K562 (cell line): Measurements from ENCODE around the gene SMAD3. TPM values are rescaled to one million over a fixed set of nuclear protein-coding genes. Genes with fewer than 3 reads are reported as not detected.
A peak's percentile ranks its signal among the peaks of the same experiment; 100 is the strongest.

Source experiments
- ILK ChIP-seq: fragments of 450-650 bp; IDR thresholded peaks from 2 replicates; pipeline ENCODE4 v1.6.1; 2016; ENCODE audit warnings: missing genetic modification characterization, low read depth, mild to moderate bottlenecking, missing compliant biosample characterization, moderate library complexity, borderline replicate concordance
- NBN ChIP-seq: fragments of 450-650 bp; IDR thresholded peaks from 2 replicates; pipeline ENCODE4 v1.6.1; 2016; ENCODE audit warnings: low read depth, mild to moderate bottlenecking
- NR4A1 ChIP-seq, 2 experiments: fragments of 250-450 bp in 1 of 2; fragments of 450-650 bp in 1 of 2; sonication (Bioruptor Pico) in 1 of 2; IDR thresholded peaks; 2 replicates each; pipeline versions ENCODE4 v1.4.0 to v1.6.1; 2016 to 2020; ENCODE audit warnings: mild to moderate bottlenecking in 2 of 2, missing compliant biosample characterization in 1 of 2, missing genetic modification characterization in 1 of 2, moderate library complexity in 1 of 2
- NUFIP1 ChIP-seq: fragments of 450-650 bp; IDR thresholded peaks from 2 replicates; pipeline ENCODE4 v1.6.1; 2018; ENCODE audit not compliant: partially characterized antibody
- RBM22 ChIP-seq: fragments of 200-400 bp; formaldehyde crosslinking; IDR thresholded peaks from 2 replicates; pipeline ENCODE4 v1.6.1; 2018; ENCODE audit warnings: low read length, low read depth; ENCODE audit not compliant: poor library complexity, severe bottlenecking
- SOX6 ChIP-seq: fragments of 450-650 bp; IDR thresholded peaks from 2 replicates; pipeline ENCODE4 v1.6.1; 2014; ENCODE audit warnings: mild to moderate bottlenecking
- TAF7 ChIP-seq: fragments of 450-650 bp; IDR thresholded peaks from 2 replicates; pipeline ENCODE4 v1.6.1; 2016; ENCODE audit warnings: missing genetic modification characterization, missing compliant biosample characterization
- TEAD2 ChIP-seq: fragments of 450-650 bp; IDR thresholded peaks from 2 replicates; pipeline ENCODE4 v1.6.1; 2016; ENCODE audit warnings: missing genetic modification characterization, control low read depth, missing compliant biosample characterization
- ZBTB17 ChIP-seq: fragments of 450-650 bp; formaldehyde crosslinking; IDR thresholded peaks from 2 replicates; pipeline ENCODE4 v1.4.0; 2020; ENCODE audit warnings: mild to moderate bottlenecking
- ZNF707 ChIP-seq: fragments of 250-450 bp; sonication (Bioruptor Pico); conservative IDR thresholded peaks from 2 replicates; pipeline ENCODE4 v1.8.0; 2022; ENCODE audit warnings: inconsistent platforms, mild to moderate bottlenecking, moderate library complexity
- ZSCAN29 ChIP-seq: fragments of 450-650 bp; IDR thresholded peaks from 2 replicates; pipeline ENCODE4 v1.6.1; 2017
- polyA plus RNA-seq, 8 experiments: library from polyadenylated mRNA; depleted of rRNA in 4 of 8; stranded (reverse) in 5 of 8; unstranded in 3 of 8; fragments of >200 nt; fragmentation: Nextera tagmentation in 2 of 8; fragmentation: Illumina TruSeq in 1 of 8; extraction: Ambion mirVana in 2 of 8; extraction: Trizol in 1 of 8; gene quantifications; 2 replicates each; pipeline versions ENCODE4 v1.2.1 to v1.2.3, GENCODE V29; 2011 to 2014; ENCODE audit warnings: inconsistent platforms in 1 of 8, missing spikeins in 1 of 8
- total RNA-seq, 7 experiments: library from RNA; depleted of rRNA in 6 of 7; stranded (reverse); fragments of >200 nt in 6 of 7; fragmentation: Illumina TruSeq in 2 of 7; extraction: Trizol in 2 of 7; gene quantifications; 2 replicates each; pipeline versions ENCODE4 v1.2.1 to v1.2.3, GENCODE V29; 2011 to 2021; ENCODE audit warnings: low replicate concordance in 1 of 7
- TF ChIP-seq, protein P1 (sequence below): sonication (generic); formaldehyde crosslinking; IDR thresholded peaks from 2 replicates; pipeline ENCODE4 v1.8.0; 2022; ENCODE audit warnings: mild to moderate bottlenecking, missing genetic modification reagents, borderline replicate concordance
- TF ChIP-seq, protein P2 (sequence below): fragments of 250-450 bp; sonication (Bioruptor Pico); IDR thresholded peaks from 2 replicates; pipeline ENCODE4 v1.4.0; 2020; ENCODE audit warnings: mild to moderate bottlenecking
- TF ChIP-seq, protein P3 (sequence below): sonication (generic); formaldehyde crosslinking; IDR thresholded peaks from 2 replicates; pipeline ENCODE4 v1.5.0; 2020; ENCODE audit warnings: missing genetic modification reagents
- TF ChIP-seq, protein P4 (sequence below), 2 experiments: fragments of 250-450 bp in 1 of 2; fragments of 450-650 bp in 1 of 2; sonication (Bioruptor Pico) in 1 of 2; IDR thresholded peaks; 2 replicates each; pipeline versions ENCODE4 v1.6.1 to v1.8.0; 2016 to 2021; ENCODE audit warnings: mild to moderate bottlenecking in 2 of 2, moderate library complexity in 2 of 2, missing compliant biosample characterization in 1 of 2, missing genetic modification characterization in 1 of 2
- TF ChIP-seq, protein P5 (sequence below): fragments of 250-450 bp; sonication (Bioruptor Pico); IDR thresholded peaks from 2 replicates; pipeline ENCODE4 v1.8.0; 2022; ENCODE audit warnings: inconsistent platforms, mild to moderate bottlenecking, moderate library complexity, borderline replicate concordance
- TF ChIP-seq, protein P6 (sequence below): fragments of 250-450 bp; sonication (Bioruptor Pico); IDR thresholded peaks from 2 replicates; pipeline ENCODE4 v1.8.0; 2022; ENCODE audit warnings: moderate library complexity, mild to moderate bottlenecking, inconsistent platforms

The SMAD3 gene
- total and polyA plus RNA-seq, 9 of the 15 experiments (the other 6 are each of a cell fraction or from before 2014, with no cell fraction given): 4.3 to 39.2 (median 11.1) TPM

DNA sequence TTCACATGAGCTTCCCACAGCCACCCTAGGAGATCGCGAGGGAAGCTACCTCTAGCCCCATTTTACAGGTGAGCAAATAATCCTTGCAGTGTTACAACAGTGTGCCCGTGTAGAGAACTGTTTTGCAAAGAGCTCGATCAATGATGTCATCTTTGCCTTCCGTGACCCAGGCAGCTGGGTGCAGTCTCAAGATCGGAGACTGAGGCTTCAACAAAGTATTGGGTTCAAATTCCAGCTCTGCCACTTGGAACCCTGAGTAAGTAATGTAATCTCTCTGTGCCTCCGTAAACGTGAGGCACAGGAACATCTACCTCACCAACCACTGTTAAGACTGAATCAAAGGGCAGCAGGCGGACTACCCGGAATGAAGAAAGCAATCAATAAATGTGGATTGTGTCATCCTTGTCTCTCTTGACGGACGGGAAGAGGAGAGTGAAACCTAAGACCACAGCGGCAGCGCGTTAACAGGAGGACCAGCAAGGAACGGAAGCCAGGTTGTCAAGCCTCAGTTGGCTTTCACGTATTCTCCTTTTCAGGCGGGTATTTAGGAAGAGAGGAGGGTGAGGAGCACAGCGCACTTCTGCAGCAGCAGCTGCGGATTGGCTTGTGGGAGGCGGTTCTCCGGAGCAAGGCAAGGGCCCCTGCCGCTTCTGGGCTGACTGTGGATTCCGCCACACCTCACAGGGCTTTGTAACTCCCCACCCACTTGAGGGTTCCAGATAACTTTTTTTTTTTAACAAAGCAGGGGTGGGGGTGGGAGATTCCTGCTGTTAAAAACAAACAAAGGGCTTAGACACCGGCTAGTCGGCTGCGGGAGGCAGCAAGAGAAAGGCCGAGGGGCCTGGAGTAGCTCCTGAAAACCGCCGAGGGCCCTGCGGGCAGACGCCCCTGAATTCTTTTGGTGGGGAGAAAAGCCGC, 1.5 kb upstream of the SMAD3 start (continued):
- TF ChIP-seq, protein P1, sequence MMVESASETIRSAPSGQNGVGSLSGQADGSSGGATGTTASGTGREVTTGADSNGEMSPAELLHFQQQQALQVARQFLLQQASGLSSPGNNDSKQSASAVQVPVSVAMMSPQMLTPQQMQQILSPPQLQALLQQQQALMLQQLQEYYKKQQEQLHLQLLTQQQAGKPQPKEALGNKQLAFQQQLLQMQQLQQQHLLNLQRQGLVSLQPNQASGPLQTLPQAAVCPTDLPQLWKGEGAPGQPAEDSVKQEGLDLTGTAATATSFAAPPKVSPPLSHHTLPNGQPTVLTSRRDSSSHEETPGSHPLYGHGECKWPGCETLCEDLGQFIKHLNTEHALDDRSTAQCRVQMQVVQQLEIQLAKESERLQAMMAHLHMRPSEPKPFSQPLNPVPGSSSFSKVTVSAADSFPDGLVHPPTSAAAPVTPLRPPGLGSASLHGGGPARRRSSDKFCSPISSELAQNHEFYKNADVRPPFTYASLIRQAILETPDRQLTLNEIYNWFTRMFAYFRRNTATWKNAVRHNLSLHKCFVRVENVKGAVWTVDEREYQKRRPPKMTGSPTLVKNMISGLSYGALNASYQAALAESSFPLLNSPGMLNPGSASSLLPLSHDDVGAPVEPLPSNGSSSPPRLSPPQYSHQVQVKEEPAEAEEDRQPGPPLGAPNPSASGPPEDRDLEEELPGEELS (CRISPR knock-in tag): no peak
- TF ChIP-seq NR4A1 (CRISPR knock-in tag; IDR thresholded peaks at IDR 0.05) (no peak), NR4A1 (tag; IDR thresholded peaks at IDR 0.05) (no peak), ZSCAN29 (no peak), ZNF707 (CRISPR knock-in tag) (no peak), NUFIP1 (no peak), RBM22 (no peak), ZBTB17 (no peak), NBN (peak; percentile 43; the same call in 1 of the 2 replicates), TAF7 (tag) (0 out of 2 replicates have a peak, but pooled peaks have one; percentile 7), TEAD2 (no peak), ILK (tag) (no peak), SOX6 (peak; percentile 86)
- TF ChIP-seq, protein P2, sequence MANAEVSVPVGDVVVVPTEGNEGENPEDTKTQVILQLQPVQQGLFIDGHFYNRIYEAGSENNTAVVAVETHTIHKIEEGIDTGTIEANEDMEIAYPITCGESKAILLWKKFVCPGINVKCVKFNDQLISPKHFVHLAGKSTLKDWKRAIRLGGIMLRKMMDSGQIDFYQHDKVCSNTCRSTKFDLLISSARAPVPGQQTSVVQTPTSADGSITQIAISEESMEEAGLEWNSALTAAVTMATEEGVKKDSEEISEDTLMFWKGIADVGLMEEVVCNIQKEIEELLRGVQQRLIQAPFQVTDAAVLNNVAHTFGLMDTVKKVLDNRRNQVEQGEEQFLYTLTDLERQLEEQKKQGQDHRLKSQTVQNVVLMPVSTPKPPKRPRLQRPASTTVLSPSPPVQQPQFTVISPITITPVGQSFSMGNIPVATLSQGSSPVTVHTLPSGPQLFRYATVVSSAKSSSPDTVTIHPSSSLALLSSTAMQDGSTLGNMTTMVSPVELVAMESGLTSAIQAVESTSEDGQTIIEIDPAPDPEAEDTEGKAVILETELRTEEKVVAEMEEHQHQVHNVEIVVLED (CRISPR knock-in tag): no peak
- TF ChIP-seq, protein P3, sequence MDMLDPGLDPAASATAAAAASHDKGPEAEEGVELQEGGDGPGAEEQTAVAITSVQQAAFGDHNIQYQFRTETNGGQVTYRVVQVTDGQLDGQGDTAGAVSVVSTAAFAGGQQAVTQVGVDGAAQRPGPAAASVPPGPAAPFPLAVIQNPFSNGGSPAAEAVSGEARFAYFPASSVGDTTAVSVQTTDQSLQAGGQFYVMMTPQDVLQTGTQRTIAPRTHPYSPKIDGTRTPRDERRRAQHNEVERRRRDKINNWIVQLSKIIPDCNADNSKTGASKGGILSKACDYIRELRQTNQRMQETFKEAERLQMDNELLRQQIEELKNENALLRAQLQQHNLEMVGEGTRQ (CRISPR knock-in tag): no peak
- TF ChIP-seq, protein P4, sequence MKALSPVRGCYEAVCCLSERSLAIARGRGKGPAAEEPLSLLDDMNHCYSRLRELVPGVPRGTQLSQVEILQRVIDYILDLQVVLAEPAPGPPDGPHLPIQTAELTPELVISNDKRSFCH (CRISPR knock-in tag; IDR thresholded peaks at IDR 0.05): no peak
- TF ChIP-seq, protein P4 (tag; IDR thresholded peaks at IDR 0.05): no peak
- TF ChIP-seq, protein P5, sequence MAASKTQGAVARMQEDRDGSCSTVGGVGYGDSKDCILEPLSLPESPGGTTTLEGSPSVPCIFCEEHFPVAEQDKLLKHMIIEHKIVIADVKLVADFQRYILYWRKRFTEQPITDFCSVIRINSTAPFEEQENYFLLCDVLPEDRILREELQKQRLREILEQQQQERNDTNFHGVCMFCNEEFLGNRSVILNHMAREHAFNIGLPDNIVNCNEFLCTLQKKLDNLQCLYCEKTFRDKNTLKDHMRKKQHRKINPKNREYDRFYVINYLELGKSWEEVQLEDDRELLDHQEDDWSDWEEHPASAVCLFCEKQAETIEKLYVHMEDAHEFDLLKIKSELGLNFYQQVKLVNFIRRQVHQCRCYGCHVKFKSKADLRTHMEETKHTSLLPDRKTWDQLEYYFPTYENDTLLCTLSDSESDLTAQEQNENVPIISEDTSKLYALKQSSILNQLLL (CRISPR knock-in tag): no peak
- TF ChIP-seq, protein P6, sequence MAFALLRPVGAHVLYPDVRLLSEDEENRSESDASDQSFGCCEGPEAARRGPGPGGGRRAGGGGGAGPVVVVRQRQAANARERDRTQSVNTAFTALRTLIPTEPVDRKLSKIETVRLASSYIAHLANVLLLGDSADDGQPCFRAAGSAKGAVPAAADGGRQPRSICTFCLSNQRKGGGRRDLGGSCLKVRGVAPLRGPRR: no peak
